Esophagus squamous epithelium (tissue), 5 donors: ENCODE results near the gene KRTAP10-2. TPM values are rescaled to one million over a fixed set of nuclear protein-coding genes. Genes with fewer than 3 reads are reported as not detected.

Experiments
- DNase-seq: peaks from one replicate; lab custom pipeline; 2025; lab: John Stamatoyannopoulos, UW
- H3K27ac ChIP-seq, 4 donors: fragments of 200-600 bp; sonication (generic); one replicate each; pipeline ENCODE4 v1.5.1; 2016 to 2019; ENCODE audit warnings: mild to moderate bottlenecking in 1 of 4
- H3K27me3 ChIP-seq, 4 donors: fragments of 200-600 bp; sonication (generic); 1 replicate in 3 of 4; 2 replicates in 1 of 4; pipeline versions ENCODE4 v1.5.1 to v1.6.0; 2017 to 2021; ENCODE audit warnings: antibody characterized with exemption in 1 of 4
- H3K36me3 ChIP-seq, 3 donors: fragments of 200-600 bp; sonication (generic); one replicate each; pipeline ENCODE4 v1.5.1; 2016 to 2019
- H3K4me1 ChIP-seq, 3 donors: fragments of 200-600 bp; sonication (generic); one replicate each; pipeline ENCODE4 v1.5.1; 2017 to 2019
- H3K4me3 ChIP-seq, 4 donors: fragments of 200-600 bp; sonication (generic); 1 replicate in 3 of 4; 2 replicates in 1 of 4; pipeline ENCODE4 v1.5.1; 2016 to 2019; ENCODE audit warnings: mild to moderate bottlenecking in 2 of 4, moderate library complexity in 1 of 4
- H3K9me3 ChIP-seq, 3 donors: fragments of 200-600 bp; sonication (generic); one replicate each; pipeline ENCODE4 v1.5.1; 2016 to 2019
- CTCF ChIP-seq, 6 experiments: fragments of 450-650 bp in 4 of 6; fragments of 200-600 bp in 2 of 6; sonication (generic) in 2 of 6; IDR thresholded peaks; one replicate each; pipeline ENCODE4 v1.5.1; 2016 to 2019; ENCODE audit warnings: antibody characterized with exemption in 6 of 6, mild to moderate bottlenecking in 4 of 6, moderate library complexity in 4 of 6
- POLR2A ChIP-seq, 4 donors: fragments of 450-650 bp; IDR thresholded peaks; one replicate each; pipeline ENCODE4 v1.6.1; 2017; ENCODE audit warnings: antibody characterized with exemption in 4 of 4, mild to moderate bottlenecking in 4 of 4, moderate library complexity in 3 of 4
- WGBS, 2 donors: methylation state at CpG; one replicate each; pipeline ENCODE4 v1.1.5; 2018; 5-methylcytosine and 5-hydroxymethylcytosine counted together
- intact Hi-C: fragments of 100-400 bp; cut with DNase I; formaldehyde crosslinking; loops from one replicate; pipeline ENCODE4 v1.15.0; 2022
- total RNA-seq, 4 donors: library from RNA; depleted of rRNA; stranded (reverse); fragments of >200 nt; gene quantifications; one replicate each; pipeline ENCODE4 v1.1.0, GENCODE V29; 2016
- donor health status: DM: yes; HTN: yes; CAD: no.

KRTAP10-2 gene
- total RNA-seq, 4 donors from 2014 or later, result not detected

GRCh38 chr21:44533121-44533890 is 18.0 kb downstream of the KRTAP10-2 start:
- H3K4me3 ChIP-seq, result no peak overlapping the region
- no peaks in the 10 kb centered on the region for H3K9me3 ChIP-seq
- no peak overlapping the region for H3K27ac ChIP-seq
- intact Hi-C loops, result no loop called here
- no peaks in the 10 kb centered on the region for H3K36me3 ChIP-seq
- H3K4me1 ChIP-seq, result no peaks in the 10 kb centered on the region
- H3K27me3 ChIP-seq, result peaks cover 0 to 27% (median 0%) of the 10 kb centered on the region in 4 donors
- TF ChIP-seq CTCF (IDR thresholded peaks at IDR 0.05), result no peak
- no peak for TF ChIP-seq POLR2A (IDR thresholded peaks at IDR 0.05)
- no peak for DNase-seq
- 86 to 94% methylated on average over 11 to 14 of the region's 37 CpGs for WGBS, 2 donors

- intact Hi-C loops, result no loop called here
- DNase-seq, result no peak
- H3K36me3 ChIP-seq, result no peaks in the 10 kb centered on the region
These were observed 18.6 kb downstream of the KRTAP10-2 start for GRCh38 chr21:44532712-44533111.

GRCh38 chr21:44531606-44532564 is 19.4 kb downstream of the KRTAP10-2 start:
- no peaks in the 10 kb centered on the region for H3K36me3 ChIP-seq
- H3K4me1 ChIP-seq, result no peaks in the 10 kb centered on the region
- no peak for TF ChIP-seq CTCF (IDR thresholded peaks at IDR 0.05)
- TF ChIP-seq POLR2A (IDR thresholded peaks at IDR 0.05), result no peak
- no peak overlapping the region for H3K27ac ChIP-seq
- intact Hi-C loops, result no loop called here
- H3K4me3 ChIP-seq, result no peak overlapping the region
- H3K27me3 ChIP-seq, result peaks cover 0 to 27% (median 0%) of the 10 kb centered on the region in 4 donors
- WGBS, 2 donors, result 56 to 67% methylated on average over 13 to 21 of the region's 30 CpGs
- no peaks in the 10 kb centered on the region for H3K9me3 ChIP-seq
- DNase-seq, result no peak

More at GRCh38 chr21:44532712-44533111, 18.6 kb downstream of the KRTAP10-2 start:
- Histone ChIP-seq H3K4me3 (no peak overlapping the region), H3K4me1 (no peaks in the 10 kb centered on the region), H3K27ac (no peak overlapping the region), H3K27me3 (peaks cover 0 to 27% (median 0%) of the 10 kb centered on the region in 4 donors), H3K9me3 (no peaks in the 10 kb centered on the region)
- WGBS, 2 donors, result 93% methylated on average over 9 to 16 of the region's 16 CpGs
- no peak for TF ChIP-seq POLR2A (IDR thresholded peaks at IDR 0.05)
- no peak for TF ChIP-seq CTCF (IDR thresholded peaks at IDR 0.05)

GRCh38 chr21:44530903-44531605 is 20.3 kb downstream of the KRTAP10-2 start:
- WGBS, 2 donors, result 87 to 89% methylated on average over 14 to 16 of the region's 23 CpGs
- no peak for DNase-seq
- Histone ChIP-seq H3K4me1 (no peaks in the 10 kb centered on the region), H3K9me3 (no peaks in the 10 kb centered on the region), H3K36me3 (no peaks in the 10 kb centered on the region), H3K27ac (no peak overlapping the region), H3K4me3 (no peak overlapping the region), H3K27me3 (peaks cover 0 to 27% (median 0%) of the 10 kb centered on the region in 4 donors)
- intact Hi-C loops, result no loop called here
- no peak for TF ChIP-seq POLR2A (IDR thresholded peaks at IDR 0.05)
- TF ChIP-seq CTCF (IDR thresholded peaks at IDR 0.05), result no peak
